Head of caudate nucleus (tissue), 42 donors: ENCODE results near the gene ITLN2.
A peak's percentile ranks its signal among the peaks of the same experiment; 100 is the strongest.
"Not testable (repeated sequence)": the region's sequence is repeated elsewhere in the genome, so short reads cannot be mapped to it uniquely, and the experiment has no call there.

ENCODE experiments used
- DNase-seq, 42 donors: peaks; one replicate each; pipeline versions ENCODE4 v3.0.0 to v3.0.0-alpha.2; 2020 to 2021; ENCODE audit warnings: mixed read lengths in 7 of 42
- intact Hi-C: fragments of 100-400 bp; cut with DNase I; formaldehyde crosslinking; loops from one replicate; pipeline ENCODE4 v1.15.0; 2022

ITLN2 gene

GRCh38 chr1:160954158-160955104, at the start of gene ITLN2:
ITLN2 (minus strand) TSS chr1:160954809; CDS start chr1:160954741, 68 bp downstream.
- intact Hi-C loops = loop anchor here (10.0 kb wide), 2 partner anchors 120 to 230 kb away; no protein-coding TSS in a partner anchor
- peak in 2 of 42 donors; percentile 10 to 15 for DNase-seq

GRCh38 chr1:161001525-161001924, 46.9 kb upstream of the ITLN2 start:
- no peak for DNase-seq
- intact Hi-C loops = no loop called here

- intact Hi-C loops = no loop called here
- no peak for DNase-seq
These were observed 46.3 kb upstream of the ITLN2 start for GRCh38 chr1:161000736-161001480.

- DNase-seq = no peak
- intact Hi-C loops = loop anchor here (5.0 kb wide), 1 partner anchor 98 kb away; the partner anchor contains the start of gene KLHDC9
These were observed 44.8 kb upstream of the ITLN2 start for GRCh38 chr1:160999376-160999775.

GRCh38 chr1:160997323-160998038, 42.9 kb upstream of the ITLN2 start:
- intact Hi-C loops = loop anchor here (5.0 kb wide), 1 partner anchor 100 kb away; the partner anchor contains the start of gene KLHDC9

GRCh38 chr1:160996178-160996577, 41.6 kb upstream of the ITLN2 start:
- intact Hi-C loops = loop anchor here (5.0 kb wide), 1 partner anchor 101 kb away; the partner anchor contains the start of gene KLHDC9
- no peak for DNase-seq

More at GRCh38 chr1:160997323-160998038, 42.9 kb upstream of the ITLN2 start:
- peak; percentile 15 to 82 (median 58) for DNase-seq

GRCh38 chr1:160993544-160994193, 39.1 kb upstream of the ITLN2 start:
- intact Hi-C loops = no loop called here
- DNase-seq = peak in 1 of 42 donors; percentile 12

- DNase-seq, intact Hi-C loops: not testable (repeated sequence)
These were observed 37.4 kb upstream of the ITLN2 start for GRCh38 chr1:160992036-160992435.

GRCh38 chr1:160987359-160988050, 32.9 kb upstream of the ITLN2 start:
- intact Hi-C loops = no loop called here
- DNase-seq = no peak

- intact Hi-C loops = no loop called here
- no peak for DNase-seq
These were observed 31.1 kb upstream of the ITLN2 start for GRCh38 chr1:160985723-160986122.

GRCh38 chr1:160981584-160982411, 27.2 kb upstream of the ITLN2 start:
- peak in 37 of 42 donors; percentile 8 to 75 (median 43) for DNase-seq
- intact Hi-C loops = no loop called here

GRCh38 chr1:160979286-160979685, 24.7 kb upstream of the ITLN2 start:
- intact Hi-C loops = no loop called here
- no peak for DNase-seq

- no peak for DNase-seq
- intact Hi-C loops = no loop called here
These were observed 23.9 kb upstream of the ITLN2 start for GRCh38 chr1:160978510-160978927.

- intact Hi-C loops = no loop called here
- DNase-seq = no peak
These were observed 20.4 kb upstream of the ITLN2 start for GRCh38 chr1:160975026-160975425.

GRCh38 chr1:160973491-160973890, 18.9 kb upstream of the ITLN2 start:
- no peak for DNase-seq

GRCh38 chr1:160972939-160973338, 18.3 kb upstream of the ITLN2 start:
- intact Hi-C loops = no loop called here
- no peak for DNase-seq

More at GRCh38 chr1:160973491-160973890, 18.9 kb upstream of the ITLN2 start:
- intact Hi-C loops = no loop called here

GRCh38 chr1:160971618-160972056, 17.0 kb upstream of the ITLN2 start:
- no peak for DNase-seq
- intact Hi-C loops = no loop called here
